Gastroesophageal sphincter (tissue), 3 donors: ENCODE results near the gene LPP.

Experiments
- CTCF ChIP-seq, 4 experiments: fragments of 200-600 bp in 2 of 4; fragments of 450-650 bp in 2 of 4; sonication (generic) in 1 of 4; IDR thresholded peaks; one replicate each; pipeline ENCODE4 v1.5.1; 2017 to 2019; ENCODE audit warnings: antibody characterized with exemption in 4 of 4, mild to moderate bottlenecking in 2 of 4, moderate library complexity in 2 of 4
- POLR2A ChIP-seq, 2 donors: fragments of 450-650 bp; IDR thresholded peaks; one replicate each; pipeline ENCODE4 v1.6.1; 2017; ENCODE audit warnings: antibody characterized with exemption in 2 of 2, mild to moderate bottlenecking in 2 of 2, moderate library complexity in 1 of 2

- TF ChIP-seq POLR2A (IDR thresholded peaks at IDR 0.05), result no peak
- TF ChIP-seq CTCF (IDR thresholded peaks at IDR 0.05), result no peak
Measured at GRCh38 chr3:188367678-188368077, 213.7 kb downstream of the LPP start.
